Stimulated activated CD8-positive, alpha-beta memory T cell treated with anti-CD3 and anti-CD28 coated beads, Interleukin-7, amount 100 ng/mL, for 1 hour (primary cell): ENCODE data around the gene RNASE7.

Source experiments
- DNase-seq, 2 donors: peaks; one replicate each; pipeline ENCODE4 v3.0.0-alpha.2; 2020; ENCODE audit warnings: low read depth in 2 of 2

The RNASE7 gene

GRCh38 chr14:21086908-21087293, 44.7 kb downstream of the RNASE7 start:
- no peak for DNase-seq

- DNase-seq, result peak in 1 of 2 donors; percentile 37
Measured at GRCh38 chr14:21087294-21088091, 45.3 kb downstream of the RNASE7 start.

- DNase-seq, result no peak
Measured at GRCh38 chr14:21088687-21089086, 46.5 kb downstream of the RNASE7 start.

- no peak for DNase-seq
Measured at GRCh38 chr14:21089271-21089670, 47.1 kb downstream of the RNASE7 start.

- DNase-seq, result no peak
Measured at GRCh38 chr14:21089877-21090193, 47.7 kb downstream of the RNASE7 start.

GRCh38 chr14:21090194-21090939, 48.2 kb downstream of the RNASE7 start:
- no peak for DNase-seq

- DNase-seq, result no peak
Measured at GRCh38 chr14:21090940-21091663, 48.9 kb downstream of the RNASE7 start.

GRCh38 chr14:21091821-21092272, 49.7 kb downstream of the RNASE7 start:
- no peak for DNase-seq

GRCh38 chr14:21092273-21093011, 50.3 kb downstream of the RNASE7 start:
- peak; percentile 81 to 89 for DNase-seq

GRCh38 chr14:21093018-21093417, 50.9 kb downstream of the RNASE7 start:
- DNase-seq, result no peak
